KOPT-K1 (cell line): ENCODE results near the gene CD69.
"Not testable (repeated sequence)": the region's sequence is repeated elsewhere in the genome, so short reads cannot be mapped to it uniquely, and the experiment has no call there.

Experiments
- H3K27ac ChIP-seq: fragments of 200-600 bp; sonication (generic); 2 replicates; pipeline ENCODE4 v1.5.1; 2016; ENCODE audit warnings: antibody characterized with exemption, mild to moderate bottlenecking, low read depth, low read length; ENCODE audit not compliant: poor library complexity, severe bottlenecking
- H3K36me3 ChIP-seq: fragments of 200-600 bp; sonication (generic); 2 replicates; pipeline ENCODE4 v1.5.1; 2017; ENCODE audit warnings: antibody characterized with exemption, mild to moderate bottlenecking, low read length, moderate library complexity; ENCODE audit not compliant: insufficient read depth
- H3K9me3 ChIP-seq: fragments of 200-600 bp; sonication (generic); 2 replicates; pipeline ENCODE4 v1.5.1; 2017; ENCODE audit warnings: antibody characterized with exemption, low read length, mild to moderate bottlenecking; ENCODE audit not compliant: insufficient read depth, poor library complexity, severe bottlenecking

Gene CD69

DNA sequence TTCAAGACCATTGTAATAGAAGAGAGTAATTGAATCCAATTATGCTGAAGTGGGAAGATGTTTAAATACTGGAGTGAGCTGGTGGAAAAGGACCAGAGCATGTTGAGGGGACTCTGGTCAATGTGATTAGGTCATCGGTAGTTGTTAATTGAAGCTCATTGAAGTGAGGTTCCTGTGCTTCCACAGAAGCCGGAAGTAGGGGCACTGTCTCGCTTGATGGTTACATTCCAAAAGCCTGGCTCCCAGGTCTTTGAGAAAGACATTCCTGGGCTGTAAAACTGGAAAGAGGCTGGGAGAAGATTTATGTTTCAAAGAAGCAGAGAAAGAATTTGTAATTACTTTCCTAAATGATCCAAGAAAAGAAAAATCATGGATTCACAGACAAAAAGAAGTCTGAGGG is 15.5 kb downstream of the CD69 start:
- Histone ChIP-seq H3K9me3 (no peaks in the 10 kb centered on the region), H3K27ac (no peak overlapping the region), H3K36me3 (no peaks in the 10 kb centered on the region)

DNA sequence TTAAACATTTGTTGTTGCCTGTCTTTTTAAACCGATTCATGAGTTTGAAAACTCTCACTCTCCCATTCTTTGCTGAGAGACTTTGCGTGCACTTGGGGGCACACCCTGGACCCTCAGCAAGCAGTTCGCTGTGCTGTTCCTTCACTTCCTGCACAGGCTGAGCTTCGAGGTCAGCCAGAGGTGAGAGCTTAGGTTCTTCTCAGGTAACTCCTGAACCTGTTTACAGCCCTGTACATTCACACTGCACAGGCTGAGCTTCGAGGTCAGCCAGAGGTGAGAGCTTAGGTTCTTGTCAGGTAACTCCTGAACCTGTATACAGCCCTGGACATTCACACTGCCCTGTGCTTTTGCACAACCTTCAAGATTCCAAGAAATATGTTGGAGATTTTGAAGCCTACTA is 18.0 kb downstream of the CD69 start:
- no peaks in the 10 kb centered on the region for H3K9me3 ChIP-seq
- H3K36me3 ChIP-seq = no peaks in the 10 kb centered on the region
- peak overlapping the region; percentile 33 for H3K27ac ChIP-seq

- H3K27ac ChIP-seq = no peak overlapping the region
- no peaks in the 10 kb centered on the region for H3K36me3 ChIP-seq
- H3K9me3 ChIP-seq = no peaks in the 10 kb centered on the region
Observed at GRCh38 chr12:9741726-9742125, 19.0 kb downstream of the CD69 start.

DNA sequence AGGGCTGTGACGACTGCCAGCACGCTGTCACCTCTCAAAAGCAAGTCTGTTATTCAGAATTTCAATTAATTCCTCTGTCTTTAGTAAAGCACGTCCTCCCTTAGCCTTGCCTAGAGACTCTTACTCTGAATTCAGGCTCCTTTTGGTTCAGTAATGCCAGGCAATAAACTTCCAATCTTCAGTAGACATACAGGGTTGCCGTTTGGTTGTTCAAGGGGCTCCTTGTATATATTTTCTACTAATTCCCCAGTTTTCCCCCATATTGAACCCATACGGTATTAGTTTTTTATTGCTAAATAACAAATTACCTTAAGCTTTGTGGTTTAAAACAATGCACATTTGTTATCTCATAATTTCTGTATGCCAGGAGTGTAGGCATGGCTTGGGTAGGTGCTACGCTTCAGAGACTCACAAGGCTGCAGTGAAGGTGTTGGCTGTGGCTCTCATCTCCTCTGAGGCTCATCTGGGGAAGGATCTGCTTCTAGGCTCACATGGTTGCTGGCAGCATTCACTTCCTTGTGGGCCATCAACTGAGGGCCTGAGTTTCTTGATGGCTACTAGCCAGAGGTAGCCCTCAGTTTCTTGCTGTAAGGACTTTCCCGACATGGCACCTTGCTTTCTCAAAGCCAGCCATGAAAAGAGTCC is 20.5 kb downstream of the CD69 start:
- Histone ChIP-seq H3K9me3 (no peaks in the 10 kb centered on the region), H3K36me3 (no peaks in the 10 kb centered on the region), H3K27ac (no peak overlapping the region)

DNA sequence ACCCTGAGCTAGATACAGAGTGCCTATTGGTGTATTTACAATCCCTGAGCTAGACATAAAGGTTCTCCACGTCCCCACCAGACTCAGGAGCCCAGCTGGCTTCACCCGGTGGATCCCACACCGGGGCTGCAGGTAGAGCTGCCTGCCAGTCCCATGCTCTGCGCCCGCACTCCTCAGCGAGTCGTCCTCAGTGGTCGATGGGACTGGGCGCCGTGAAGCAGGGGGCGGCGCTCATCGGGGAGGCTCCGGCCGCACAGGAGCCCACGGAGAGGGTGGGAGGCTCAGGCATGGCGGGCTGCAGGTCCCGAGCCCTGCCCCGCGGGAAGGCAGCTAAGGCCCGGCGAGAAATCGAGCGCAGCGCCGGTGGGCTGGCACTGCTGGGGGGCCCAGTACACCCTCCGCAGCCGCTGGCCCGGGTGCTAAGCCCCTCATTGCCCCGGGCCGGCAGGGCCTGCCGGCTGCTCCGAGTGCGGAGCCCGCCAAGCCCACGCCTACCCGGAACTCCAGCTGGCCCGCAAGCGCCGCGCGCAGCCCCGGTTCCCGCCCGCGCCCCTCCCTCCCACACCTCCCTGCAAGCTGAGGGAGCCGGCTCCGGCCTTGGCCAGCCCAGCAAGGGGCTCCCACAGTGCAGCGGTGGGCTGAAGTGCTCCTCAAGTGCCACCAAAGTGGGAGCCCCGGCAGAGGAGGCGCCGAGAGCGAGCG is 21.1 kb downstream of the CD69 start:
- H3K27ac ChIP-seq, H3K9me3 ChIP-seq, H3K36me3 ChIP-seq: not testable (repeated sequence)

- not testable (repeated sequence) for H3K27ac ChIP-seq, H3K36me3 ChIP-seq, H3K9me3 ChIP-seq
Observed at GRCh38 chr12:9738905-9739304, 21.8 kb downstream of the CD69 start.

DNA sequence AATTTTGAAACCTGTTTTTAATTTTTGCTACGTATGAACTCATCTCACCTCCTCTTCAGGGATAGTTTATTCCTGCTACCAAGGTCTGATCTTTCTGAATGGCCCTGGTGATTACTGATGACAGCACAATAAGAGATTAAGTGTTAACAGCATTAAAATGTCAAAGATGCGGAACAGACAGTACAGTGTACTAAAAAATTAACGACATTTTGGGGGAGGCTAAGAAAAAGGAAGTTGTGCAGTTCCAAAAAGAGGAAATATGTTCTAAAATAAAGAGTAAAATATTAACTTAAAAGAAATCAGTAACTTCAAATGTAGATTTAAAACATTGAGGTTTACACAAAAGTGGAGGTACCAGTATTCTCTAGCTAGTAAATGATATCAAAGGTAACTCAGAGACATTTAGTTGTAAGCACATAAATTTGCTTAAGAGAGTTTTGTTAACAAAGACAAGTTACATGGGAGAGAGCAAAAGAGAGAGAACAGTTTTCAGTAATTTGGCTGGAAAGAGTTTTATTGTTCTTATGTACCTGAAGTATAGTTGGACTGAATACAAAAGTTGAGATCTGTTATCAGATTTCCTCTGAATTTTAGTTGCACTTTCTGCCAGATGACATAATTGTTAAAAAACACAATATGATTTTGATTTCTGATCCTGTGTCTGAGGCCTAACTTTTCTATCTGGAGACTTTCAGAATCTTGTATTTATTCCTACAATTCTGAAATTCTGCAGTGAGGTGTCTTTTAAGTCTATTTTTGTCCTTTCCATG is 23.6 kb downstream of the CD69 start:
- Histone ChIP-seq H3K36me3 (no peaks in the 10 kb centered on the region), H3K9me3 (no peaks in the 10 kb centered on the region), H3K27ac (peak overlapping the region; percentile 18)

DNA sequence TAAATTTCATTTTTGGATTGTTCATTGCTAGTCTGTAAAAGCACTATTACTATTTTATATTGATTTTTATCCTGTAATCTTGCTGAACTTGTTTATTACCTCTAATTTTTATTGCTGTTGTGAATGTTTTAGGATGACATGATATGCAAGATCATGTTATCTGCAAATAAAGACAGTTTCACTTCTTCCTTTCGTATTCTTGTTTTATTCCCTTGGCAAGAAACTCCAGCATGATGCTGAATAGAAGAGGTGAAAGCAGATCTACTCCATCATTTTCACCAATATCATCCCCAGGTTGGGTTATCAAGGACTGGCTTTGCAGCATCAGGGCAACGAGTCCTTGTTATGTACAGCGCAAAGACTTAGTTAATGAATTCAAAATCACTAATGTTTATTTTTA is 25.1 kb downstream of the CD69 start:
- H3K36me3 ChIP-seq = no peaks in the 10 kb centered on the region

DNA sequence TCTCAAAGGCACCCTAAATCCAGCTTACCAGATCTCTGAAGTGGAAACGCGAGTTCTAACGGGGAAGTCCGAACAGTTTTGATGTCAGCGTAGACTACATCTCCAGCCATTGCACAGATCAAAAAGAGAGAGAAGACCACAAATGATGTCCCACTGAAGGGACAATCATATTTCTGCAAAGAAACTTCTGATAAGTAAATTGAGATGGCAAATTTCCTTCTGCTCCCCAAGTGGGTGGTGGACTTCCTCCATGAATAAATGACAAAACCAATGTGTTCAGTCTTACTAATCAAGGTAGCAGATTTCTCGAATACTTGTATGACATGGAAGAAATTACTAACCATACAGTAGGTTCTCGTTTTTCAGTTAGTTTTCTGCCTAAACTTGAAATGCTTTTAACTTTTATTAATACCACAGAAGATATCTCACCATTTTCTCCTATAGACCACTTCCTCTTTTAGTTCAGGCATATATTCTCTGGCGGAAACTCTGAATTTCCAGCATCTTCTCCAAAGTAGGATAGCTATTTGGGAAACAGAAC is 27.7 kb downstream of the CD69 start, which contains the start of gene CLECL1:
Gene CLECL1, minus strand, starts transcription at position 177 of the 541 bp plus-strand sequence.
- no peak within 1 kb of the TSS for H3K27ac ChIP-seq
- H3K36me3 ChIP-seq = no peaks in the 10 kb centered on the region
- no peaks in the 10 kb centered on the region for H3K9me3 ChIP-seq

More for the DNA sequence above, 25.1 kb downstream of the CD69 start:
- Histone ChIP-seq H3K9me3 (no peaks in the 10 kb centered on the region), H3K27ac (no peak overlapping the region)

GRCh38 chr12:9731797-9732196 is 28.9 kb downstream of the CD69 start:
- Histone ChIP-seq H3K36me3 (no peaks in the 10 kb centered on the region), H3K9me3 (no peaks in the 10 kb centered on the region), H3K27ac (no peak overlapping the region)

DNA sequence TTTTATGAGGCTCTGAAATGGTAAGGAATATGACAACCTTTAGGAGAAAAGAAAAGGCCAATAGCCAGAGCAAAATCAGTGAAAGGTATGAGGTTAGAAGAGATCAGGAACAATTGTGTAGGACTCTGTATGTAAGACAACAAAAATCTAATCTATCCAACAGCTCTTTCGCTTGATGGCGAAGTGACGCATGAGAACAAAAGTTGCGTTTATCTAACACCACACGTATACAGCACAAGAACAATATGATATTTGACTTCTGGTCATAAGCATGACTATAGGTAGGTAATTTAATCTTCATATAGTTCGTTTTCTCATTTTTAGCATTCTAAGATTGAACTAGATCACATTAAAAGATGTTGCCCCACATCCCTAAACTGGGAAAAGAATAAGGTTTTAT is 29.3 kb downstream of the CD69 start:
- H3K9me3 ChIP-seq = no peaks in the 10 kb centered on the region
- no peak overlapping the region for H3K27ac ChIP-seq
- no peaks in the 10 kb centered on the region for H3K36me3 ChIP-seq

GRCh38 chr12:9730591-9730990 is 30.1 kb downstream of the CD69 start:
- no peaks in the 10 kb centered on the region for H3K9me3 ChIP-seq
- no peak overlapping the region for H3K27ac ChIP-seq
- no peaks in the 10 kb centered on the region for H3K36me3 ChIP-seq

DNA sequence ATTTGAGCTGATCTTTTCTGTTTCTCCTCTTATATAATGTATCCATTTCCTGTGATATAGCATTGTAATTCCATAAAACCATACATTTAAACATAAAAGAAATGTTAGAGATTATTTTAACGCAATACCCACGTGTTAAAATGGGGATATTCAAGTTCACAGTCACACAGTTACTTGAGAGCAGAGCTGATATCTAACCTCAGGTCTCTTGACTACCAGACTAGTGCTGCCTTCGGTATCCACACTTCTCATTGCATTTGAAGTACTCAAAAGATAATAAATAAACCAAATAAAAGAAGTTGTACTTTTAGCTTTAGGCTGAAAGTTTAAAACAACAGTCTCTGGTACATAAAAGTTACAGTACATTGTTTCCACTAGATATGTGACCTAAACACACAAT is 30.7 kb downstream of the CD69 start:
- Histone ChIP-seq H3K9me3 (no peaks in the 10 kb centered on the region), H3K36me3 (no peaks in the 10 kb centered on the region), H3K27ac (no peak overlapping the region)

- Histone ChIP-seq H3K27ac (no peak overlapping the region), H3K36me3 (no peaks in the 10 kb centered on the region), H3K9me3 (no peaks in the 10 kb centered on the region)
Observed at GRCh38 chr12:9729082-9729481, 31.6 kb downstream of the CD69 start.

GRCh38 chr12:9727813-9728212 is 32.9 kb downstream of the CD69 start:
- no peak overlapping the region for H3K27ac ChIP-seq
- H3K9me3 ChIP-seq = no peaks in the 10 kb centered on the region
- H3K36me3 ChIP-seq = no peaks in the 10 kb centered on the region
